SU-DHL-6 (cell line): ENCODE measurements around the gene ABCC3.
A peak's percentile ranks its signal among the peaks of the same experiment; 100 is the strongest.

ENCODE experiments used
- H2AFZ ChIP-seq: fragments of 200-600 bp; sonication (generic); 2 replicates; pipeline ENCODE4 v1.6.1; 2014; ENCODE audit warnings: low read depth, mild to moderate bottlenecking, moderate library complexity, mixed read lengths, antibody characterized with exemption, low read length; ENCODE audit not compliant: severe bottlenecking
- H3F3A ChIP-seq: fragments of 200-600 bp; shearing (Covaris generic); 2 replicates; pipeline ENCODE4 v1.6.0; 2016; ENCODE audit warnings: antibody characterized with exemption, mild to moderate bottlenecking; ENCODE audit not compliant: insufficient read depth
- H3K27ac ChIP-seq: fragments of 200-600 bp; sonication (generic); 2 replicates; pipeline ENCODE4 v1.5.1; 2016; ENCODE audit warnings: low read depth, mild to moderate bottlenecking, low read length, moderate library complexity, mixed read lengths
- H3K27me3 ChIP-seq: fragments of 200-600 bp; sonication (generic), shearing (Covaris generic); 2 replicates; pipeline ENCODE4 v1.6.0; 2014; ENCODE audit warnings: mild to moderate bottlenecking, low read length
- H3K36me3 ChIP-seq: fragments of 200-600 bp; sonication (generic); 2 replicates; pipeline ENCODE4 v1.6.1; 2014; ENCODE audit warnings: mild to moderate bottlenecking, low read length, mixed read lengths
- H3K4me2 ChIP-seq: fragments of 300-600, 200-600 bp; shearing (Covaris generic), sonication (generic); 2 replicates; pipeline ENCODE4 v1.6.0; 2014; ENCODE audit warnings: low read length, low read depth, mild to moderate bottlenecking; ENCODE audit not compliant: poor library complexity, severe bottlenecking
- H3K4me3 ChIP-seq: fragments of 200-600 bp; sonication (generic); 2 replicates; pipeline ENCODE4 v1.5.1; 2014; ENCODE audit warnings: antibody characterized with exemption, low read length, mild to moderate bottlenecking, mixed read lengths; ENCODE audit not compliant: insufficient read depth, poor library complexity, severe bottlenecking
- H3K79me2 ChIP-seq: fragments of 200-600 bp; sonication (generic); 2 replicates; pipeline ENCODE4 v1.6.1; 2014; ENCODE audit warnings: mild to moderate bottlenecking, low read length, moderate library complexity; ENCODE audit not compliant: insufficient read depth
- H3K9ac ChIP-seq: fragments of 200-600 bp; sonication (generic); 2 replicates; pipeline ENCODE4 v1.7.0; 2014; ENCODE audit warnings: mild to moderate bottlenecking, low read length
- H3K9me2 ChIP-seq: fragments of 200-600 bp; sonication (generic); replicated peaks from 2 replicates; pipeline ENCODE4 v1.6.1; 2014; ENCODE audit warnings: low read length; ENCODE audit not compliant: insufficient read depth
- H3K9me3 ChIP-seq: fragments of 200-600 bp; sonication (generic); 2 replicates; pipeline ENCODE4 v1.6.1; 2014; ENCODE audit warnings: low read length, mixed read lengths; ENCODE audit not compliant: insufficient read depth
- H4K20me1 ChIP-seq: fragments of 200-600 bp; sonication (generic); 2 replicates; pipeline ENCODE4 v1.6.1; 2014; ENCODE audit warnings: low read depth, mild to moderate bottlenecking, antibody characterized with exemption, low read length, moderate library complexity, mixed read lengths
- EZH2phosphoT487 ChIP-seq: fragments of 200-600 bp; sonication (generic), shearing (Covaris generic); conservative IDR thresholded peaks from 2 replicates; pipeline ENCODE4 v1.6.1; 2018; ENCODE audit warnings: mild to moderate bottlenecking, antibody characterized with exemption, low read length, moderate library complexity, mixed read lengths
- TF ChIP-seq, protein P1 (sequence below): fragments of 200-600 bp; sonication (generic); IDR thresholded peaks from one replicate; pipeline ENCODE4 v1.5.1; 2017; ENCODE audit warnings: antibody characterized with exemption, mild to moderate bottlenecking, low read length, moderate library complexity; ENCODE audit not compliant: insufficient read depth, poor library complexity, severe bottlenecking

The ABCC3 gene

DNA sequence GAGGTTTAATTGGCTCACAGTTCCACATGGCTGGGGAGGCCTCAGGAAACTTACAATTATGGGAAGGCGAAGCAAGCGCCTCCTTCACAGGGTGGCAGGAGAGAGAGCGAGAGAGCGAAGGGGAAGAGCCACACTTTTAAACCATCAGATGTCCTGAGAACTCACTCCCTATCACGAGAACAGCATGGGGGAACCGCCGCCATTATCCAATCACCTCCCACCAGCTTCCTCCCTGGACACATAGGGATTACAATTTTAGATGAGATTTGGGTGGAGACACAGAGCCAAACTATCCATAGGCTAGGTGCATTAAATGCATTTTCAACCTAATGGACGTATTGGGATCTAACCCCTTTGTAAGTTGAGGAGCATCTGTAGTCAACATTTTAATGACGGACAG is 78.0 kb downstream of the ABCC3 start:
- TF ChIP-seq, protein P1, sequence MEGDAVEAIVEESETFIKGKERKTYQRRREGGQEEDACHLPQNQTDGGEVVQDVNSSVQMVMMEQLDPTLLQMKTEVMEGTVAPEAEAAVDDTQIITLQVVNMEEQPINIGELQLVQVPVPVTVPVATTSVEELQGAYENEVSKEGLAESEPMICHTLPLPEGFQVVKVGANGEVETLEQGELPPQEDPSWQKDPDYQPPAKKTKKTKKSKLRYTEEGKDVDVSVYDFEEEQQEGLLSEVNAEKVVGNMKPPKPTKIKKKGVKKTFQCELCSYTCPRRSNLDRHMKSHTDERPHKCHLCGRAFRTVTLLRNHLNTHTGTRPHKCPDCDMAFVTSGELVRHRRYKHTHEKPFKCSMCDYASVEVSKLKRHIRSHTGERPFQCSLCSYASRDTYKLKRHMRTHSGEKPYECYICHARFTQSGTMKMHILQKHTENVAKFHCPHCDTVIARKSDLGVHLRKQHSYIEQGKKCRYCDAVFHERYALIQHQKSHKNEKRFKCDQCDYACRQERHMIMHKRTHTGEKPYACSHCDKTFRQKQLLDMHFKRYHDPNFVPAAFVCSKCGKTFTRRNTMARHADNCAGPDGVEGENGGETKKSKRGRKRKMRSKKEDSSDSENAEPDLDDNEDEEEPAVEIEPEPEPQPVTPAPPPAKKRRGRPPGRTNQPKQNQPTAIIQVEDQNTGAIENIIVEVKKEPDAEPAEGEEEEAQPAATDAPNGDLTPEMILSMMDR: no peak
- no peak for TF ChIP-seq EZH2phosphoT487
- H2AFZ ChIP-seq: no peak overlapping the region
- peaks cover 5% of the 10 kb centered on the region; the same call in 1 of the 2 replicates for H3F3A ChIP-seq
- H3K9me2 ChIP-seq: no peaks in the 10 kb centered on the region
- H3K36me3 ChIP-seq: no peaks in the 10 kb centered on the region
- no peaks in the 10 kb centered on the region for H4K20me1 ChIP-seq
- H3K4me3 ChIP-seq: no peak overlapping the region
- H3K9me3 ChIP-seq: no peaks in the 10 kb centered on the region
- H3K27ac ChIP-seq: no peak overlapping the region
- no peak overlapping the region for H3K4me2 ChIP-seq
- no peak overlapping the region for H3K9ac ChIP-seq
- H3K27me3 ChIP-seq: no peaks in the 10 kb centered on the region
- peaks cover 9% of the 10 kb centered on the region for H3K79me2 ChIP-seq

DNA sequence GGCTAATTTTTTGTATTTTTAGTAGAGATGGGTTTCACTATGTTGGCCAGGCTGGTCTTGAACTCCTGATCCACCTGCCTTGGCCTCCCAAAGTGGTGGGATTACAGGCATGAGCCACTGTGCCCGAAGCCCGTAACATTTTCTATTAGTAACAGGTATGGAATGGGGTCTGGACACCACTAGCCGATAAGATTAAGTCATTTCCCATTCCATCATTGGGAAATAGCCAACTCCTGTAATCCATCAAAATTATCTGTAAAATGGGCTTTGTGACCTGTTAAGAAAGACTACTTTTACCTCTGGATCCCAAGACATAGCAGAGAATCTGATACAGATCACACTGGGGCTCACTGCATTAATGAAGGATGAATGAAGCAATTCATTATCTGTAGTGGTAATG is 80.8 kb downstream of the ABCC3 start:
- no peak overlapping the region for H3K27ac ChIP-seq
- H4K20me1 ChIP-seq: peaks cover 6% of the 10 kb centered on the region
- no peak overlapping the region for H3K4me2 ChIP-seq
- no peaks in the 10 kb centered on the region for H3K27me3 ChIP-seq
- peaks cover 11% of the 10 kb centered on the region for H3K79me2 ChIP-seq
- H3K9ac ChIP-seq: no peak overlapping the region
- no peaks in the 10 kb centered on the region for H3K9me2 ChIP-seq
- no peaks in the 10 kb centered on the region for H3F3A ChIP-seq
- no peak for TF ChIP-seq EZH2phosphoT487
- TF ChIP-seq, protein P1: no peak
- H2AFZ ChIP-seq: no peak overlapping the region
- H3K9me3 ChIP-seq: no peaks in the 10 kb centered on the region
- no peak overlapping the region for H3K4me3 ChIP-seq
- H3K36me3 ChIP-seq: no peaks in the 10 kb centered on the region

DNA sequence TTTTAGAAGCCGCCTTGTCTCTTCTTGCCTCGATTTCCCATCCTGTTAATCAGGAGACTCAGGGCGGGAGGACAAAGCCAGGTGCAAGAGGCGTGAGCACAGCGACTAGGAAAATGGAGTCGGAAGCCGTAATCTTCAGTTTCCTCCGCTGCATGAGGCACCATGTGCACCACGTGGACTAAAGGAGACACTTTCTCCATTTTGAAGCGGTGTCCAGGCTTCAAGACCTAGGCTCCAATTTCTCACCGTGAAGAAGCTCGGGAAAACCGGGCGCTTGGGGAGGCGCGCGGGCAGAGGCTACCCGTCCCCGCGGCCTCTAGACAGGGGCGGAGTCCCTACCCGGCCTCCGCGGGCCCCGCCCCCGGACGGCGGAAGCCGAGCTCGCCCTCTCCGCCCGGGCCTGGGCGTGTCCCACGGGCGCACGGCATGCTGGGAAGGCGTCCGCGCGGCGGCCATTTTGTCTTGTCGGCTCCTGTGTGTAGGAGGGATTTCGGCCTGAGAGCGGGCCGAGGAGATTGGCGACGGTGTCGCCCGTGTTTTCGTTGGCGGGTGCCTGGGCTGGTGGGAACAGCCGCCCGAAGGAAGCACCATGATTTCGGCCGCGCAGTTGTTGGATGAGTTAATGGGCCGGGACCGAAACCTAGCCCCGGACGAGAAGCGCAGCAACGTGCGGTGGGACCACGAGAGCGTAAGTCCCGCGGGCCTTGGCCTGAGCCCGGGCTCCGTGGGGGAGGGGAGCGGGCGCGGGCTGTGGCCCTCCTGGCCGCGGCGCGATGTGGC is 84.7 kb downstream of the ABCC3 start, which contains the start of gene LUC7L3:
Gene LUC7L3, plus strand, starts transcription at position 460 of the 780 bp plus-strand sequence. Its CDS starts 130 bp downstream, at position 590.
- Histone ChIP-seq H3K27me3 (no peaks in the 10 kb centered on the region), H3F3A (0 out of 2 replicates have a peak, but pooled peaks cover 5% of the 10 kb centered on the region), H3K9me3 (no peaks in the 10 kb centered on the region), H2AFZ (peak within 1 kb of the TSS; percentile 99), H3K36me3 (peaks cover 9% of the 10 kb centered on the region; the same call in 1 of the 2 replicates), H3K27ac (peak within 1 kb of the TSS; percentile 58), H3K4me2 (peak within 1 kb of the TSS; percentile 95), H3K9ac (peak within 1 kb of the TSS; percentile 90), H3K79me2 (peaks cover 50% of the 10 kb centered on the region), H3K9me2 (no peaks in the 10 kb centered on the region), H3K4me3 (peak within 1 kb of the TSS; percentile 83), H4K20me1 (peaks cover 39% of the 10 kb centered on the region)
- TF ChIP-seq, protein P1: no peak
